Loucy (cell line): Measurements from ENCODE around the gene LLGL2.

ENCODE experiments used
- EZH2phosphoT487 ChIP-seq: fragments of 200-600 bp; IDR thresholded peaks from 2 replicates; pipeline ENCODE4 v1.6.1; 2018; ENCODE audit warnings: antibody characterized with exemption, mild to moderate bottlenecking, moderate library complexity, borderline replicate concordance
- TF ChIP-seq, protein P1 (sequence below): fragments of 200-600 bp; sonication (generic); conservative IDR thresholded peaks from 2 replicates; pipeline ENCODE4 v1.5.1; 2014; ENCODE audit warnings: mild to moderate bottlenecking, antibody characterized with exemption, low read length

DNA sequence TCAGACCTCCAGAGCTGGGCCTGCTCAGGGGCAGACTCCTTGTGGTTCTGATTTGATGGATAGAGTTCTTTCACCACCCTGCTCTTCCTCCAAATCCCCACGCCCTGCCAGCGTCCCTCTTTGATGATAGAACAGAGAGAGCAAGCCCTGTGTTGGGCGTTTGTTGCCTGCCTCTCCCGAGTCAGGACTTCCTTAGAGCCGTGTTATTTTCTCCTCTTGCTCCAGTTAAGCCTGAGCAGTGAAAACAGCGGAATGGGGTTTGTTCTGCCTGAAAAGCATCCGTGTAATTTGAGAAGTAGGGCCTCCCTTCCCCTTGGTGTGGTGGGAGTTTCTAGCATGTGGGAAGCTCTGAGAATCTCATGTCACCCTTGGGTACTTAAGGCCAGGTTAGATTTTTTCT lies 47.0 kb upstream of the LLGL2 start:
- TF ChIP-seq, protein P1, sequence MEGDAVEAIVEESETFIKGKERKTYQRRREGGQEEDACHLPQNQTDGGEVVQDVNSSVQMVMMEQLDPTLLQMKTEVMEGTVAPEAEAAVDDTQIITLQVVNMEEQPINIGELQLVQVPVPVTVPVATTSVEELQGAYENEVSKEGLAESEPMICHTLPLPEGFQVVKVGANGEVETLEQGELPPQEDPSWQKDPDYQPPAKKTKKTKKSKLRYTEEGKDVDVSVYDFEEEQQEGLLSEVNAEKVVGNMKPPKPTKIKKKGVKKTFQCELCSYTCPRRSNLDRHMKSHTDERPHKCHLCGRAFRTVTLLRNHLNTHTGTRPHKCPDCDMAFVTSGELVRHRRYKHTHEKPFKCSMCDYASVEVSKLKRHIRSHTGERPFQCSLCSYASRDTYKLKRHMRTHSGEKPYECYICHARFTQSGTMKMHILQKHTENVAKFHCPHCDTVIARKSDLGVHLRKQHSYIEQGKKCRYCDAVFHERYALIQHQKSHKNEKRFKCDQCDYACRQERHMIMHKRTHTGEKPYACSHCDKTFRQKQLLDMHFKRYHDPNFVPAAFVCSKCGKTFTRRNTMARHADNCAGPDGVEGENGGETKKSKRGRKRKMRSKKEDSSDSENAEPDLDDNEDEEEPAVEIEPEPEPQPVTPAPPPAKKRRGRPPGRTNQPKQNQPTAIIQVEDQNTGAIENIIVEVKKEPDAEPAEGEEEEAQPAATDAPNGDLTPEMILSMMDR, result no peak
- TF ChIP-seq EZH2phosphoT487, result no peak
